OCI-LY3 (cell line): Measurements from ENCODE around the gene ASB6.

Source experiments
- CTCF ChIP-seq: fragments of 200-600, 300-600 bp; sonication (generic); IDR thresholded peaks from 2 replicates; pipeline ENCODE4 v1.5.1; 2014; ENCODE audit warnings: antibody characterized with exemption, low read length, low read depth
- EZH2phosphoT487 ChIP-seq: fragments of 200-600 bp; shearing (Covaris generic); IDR thresholded peaks from 2 replicates; pipeline ENCODE4 v1.6.1; 2018; ENCODE audit warnings: antibody characterized with exemption, mixed run types, low read depth

- TF ChIP-seq CTCF = no peak
- no peak for TF ChIP-seq EZH2phosphoT487
Observed at GRCh38 chr9:129649726-129650679, 8.1 kb upstream of the ASB6 start.
